ENCODE measurements around the gene COL25A1. TPM values are rescaled to one million over a fixed set of nuclear protein-coding genes. Genes with fewer than 3 reads are reported as not detected.

COL25A1 gene
- total RNA-seq, 1 donor from 2014 or later, result 0.35 TPM

DNA sequence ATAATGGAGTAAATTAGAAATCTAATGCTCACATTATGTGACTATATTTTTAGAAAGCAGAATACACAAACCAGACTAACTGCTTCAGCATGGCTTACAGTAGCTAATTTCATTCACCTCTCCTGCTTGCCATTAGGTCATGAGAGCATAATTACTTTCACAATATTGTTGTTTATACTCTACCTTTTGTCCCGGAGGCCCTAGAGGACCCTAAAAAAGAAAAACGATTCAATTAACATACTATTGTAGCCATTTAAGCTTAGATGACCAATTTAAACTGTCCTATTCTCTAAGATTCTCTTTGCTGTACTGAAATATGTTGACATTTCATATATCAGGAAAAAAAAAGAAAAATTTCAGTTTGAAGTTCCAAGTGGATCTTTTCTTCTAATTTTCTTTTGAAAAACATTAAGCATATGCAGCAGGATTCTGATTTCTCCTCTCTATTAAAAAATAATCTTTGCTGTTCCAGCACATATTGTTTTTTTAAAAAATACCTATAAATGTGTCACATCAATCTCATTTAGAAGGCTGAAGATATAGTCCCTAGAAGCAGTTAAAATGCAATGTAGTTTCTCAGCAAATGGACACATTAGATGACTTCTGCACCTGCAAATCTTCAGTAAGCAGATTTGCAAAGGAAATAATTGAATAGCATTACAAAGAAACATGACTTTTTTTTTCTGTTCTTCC is 381.9 kb downstream of the COL25A1 start:
- TF ChIP-seq, protein P1, sequence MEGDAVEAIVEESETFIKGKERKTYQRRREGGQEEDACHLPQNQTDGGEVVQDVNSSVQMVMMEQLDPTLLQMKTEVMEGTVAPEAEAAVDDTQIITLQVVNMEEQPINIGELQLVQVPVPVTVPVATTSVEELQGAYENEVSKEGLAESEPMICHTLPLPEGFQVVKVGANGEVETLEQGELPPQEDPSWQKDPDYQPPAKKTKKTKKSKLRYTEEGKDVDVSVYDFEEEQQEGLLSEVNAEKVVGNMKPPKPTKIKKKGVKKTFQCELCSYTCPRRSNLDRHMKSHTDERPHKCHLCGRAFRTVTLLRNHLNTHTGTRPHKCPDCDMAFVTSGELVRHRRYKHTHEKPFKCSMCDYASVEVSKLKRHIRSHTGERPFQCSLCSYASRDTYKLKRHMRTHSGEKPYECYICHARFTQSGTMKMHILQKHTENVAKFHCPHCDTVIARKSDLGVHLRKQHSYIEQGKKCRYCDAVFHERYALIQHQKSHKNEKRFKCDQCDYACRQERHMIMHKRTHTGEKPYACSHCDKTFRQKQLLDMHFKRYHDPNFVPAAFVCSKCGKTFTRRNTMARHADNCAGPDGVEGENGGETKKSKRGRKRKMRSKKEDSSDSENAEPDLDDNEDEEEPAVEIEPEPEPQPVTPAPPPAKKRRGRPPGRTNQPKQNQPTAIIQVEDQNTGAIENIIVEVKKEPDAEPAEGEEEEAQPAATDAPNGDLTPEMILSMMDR (IDR thresholded peaks at IDR 0.05), result no peak
- no peak for DNase-seq
- Histone ChIP-seq H3K4me3 (no peak overlapping the region), H3K9me3 (no peaks in the 10 kb centered on the region), H3K4me1 (no peaks in the 10 kb centered on the region), H3K27me3 (ENCODE audit: low read depth) (no peaks in the 10 kb centered on the region), H3K36me3 (no peaks in the 10 kb centered on the region), H3K27ac (no peak overlapping the region)
- intact Hi-C loops (cut with DNase I), result no loop called here
- no peak for ATAC-seq

DNA sequence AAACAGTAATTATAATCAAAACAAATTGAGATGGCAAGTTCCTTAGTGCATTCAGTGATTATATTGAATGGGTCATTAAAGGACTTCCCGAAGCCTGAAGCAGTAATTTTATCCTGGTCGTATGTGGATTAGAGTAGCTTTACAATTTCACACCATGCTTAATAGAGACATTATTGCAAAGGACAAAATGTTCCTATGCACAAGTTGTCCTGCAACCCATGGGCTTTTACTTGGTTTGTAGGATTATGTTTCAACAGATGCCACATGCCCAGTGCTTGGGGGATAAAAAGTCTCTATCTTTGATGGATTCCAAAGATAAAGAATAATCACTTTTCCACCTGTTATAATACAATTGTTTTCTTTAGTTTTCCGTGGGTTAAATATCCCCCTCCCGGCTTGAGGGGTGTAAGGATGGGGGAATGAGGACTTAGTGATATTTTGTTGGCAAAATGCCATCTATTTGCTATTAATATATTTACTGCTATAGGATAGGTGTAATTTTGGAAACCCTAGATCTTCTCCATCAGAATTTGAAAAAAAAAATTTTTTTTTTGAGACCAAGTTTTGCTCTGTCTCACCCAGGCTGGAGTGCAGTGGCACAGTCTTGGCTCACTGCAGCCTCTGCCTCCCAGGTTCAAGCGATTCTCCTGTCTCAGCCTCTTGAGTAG is 383.1 kb downstream of the COL25A1 start:
- DNase-seq, result no peak
- intact Hi-C loops (cut with DNase I), result no loop called here
- Histone ChIP-seq H3K27me3 (ENCODE audit: low read depth) (no peaks in the 10 kb centered on the region), H3K4me3 (no peak overlapping the region), H3K9me3 (no peaks in the 10 kb centered on the region), H3K4me1 (no peaks in the 10 kb centered on the region), H3K27ac (no peak overlapping the region), H3K36me3 (no peaks in the 10 kb centered on the region)
- TF ChIP-seq, protein P1 (IDR thresholded peaks at IDR 0.05), result no peak
- ATAC-seq, result no peak

DNA sequence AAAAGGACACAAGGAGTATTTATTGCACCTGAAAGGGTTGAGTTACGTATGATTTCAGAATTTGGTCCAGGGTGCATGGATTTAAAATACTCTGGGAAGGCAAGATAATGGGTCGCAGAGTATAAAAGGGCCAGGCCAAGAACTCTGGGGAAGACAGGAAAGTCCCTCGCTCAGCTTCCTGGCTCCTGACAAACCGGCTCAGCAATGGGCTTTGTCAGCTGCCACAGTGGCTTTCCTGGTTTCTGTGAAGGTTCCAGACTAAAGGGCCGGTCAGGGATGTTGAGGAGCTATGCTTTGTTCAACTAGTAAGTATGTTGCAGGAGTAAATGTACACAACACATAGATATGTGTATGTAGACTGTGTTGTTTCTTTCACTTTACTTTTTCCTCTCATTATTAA is 385.2 kb downstream of the COL25A1 start:
- TF ChIP-seq, protein P1 (IDR thresholded peaks at IDR 0.05), result no peak
- no peaks in the 10 kb centered on the region for H3K36me3 ChIP-seq
- ATAC-seq, result no peak
- no peaks in the 10 kb centered on the region for H3K4me1 ChIP-seq
- H3K4me3 ChIP-seq, result no peak overlapping the region
- no peaks in the 10 kb centered on the region for H3K9me3 ChIP-seq
- intact Hi-C loops (cut with DNase I), result no loop called here
- H3K27ac ChIP-seq, result no peak overlapping the region
- no peak for DNase-seq
- no peaks in the 10 kb centered on the region for H3K27me3 ChIP-seq (ENCODE audit: low read depth)

DNA sequence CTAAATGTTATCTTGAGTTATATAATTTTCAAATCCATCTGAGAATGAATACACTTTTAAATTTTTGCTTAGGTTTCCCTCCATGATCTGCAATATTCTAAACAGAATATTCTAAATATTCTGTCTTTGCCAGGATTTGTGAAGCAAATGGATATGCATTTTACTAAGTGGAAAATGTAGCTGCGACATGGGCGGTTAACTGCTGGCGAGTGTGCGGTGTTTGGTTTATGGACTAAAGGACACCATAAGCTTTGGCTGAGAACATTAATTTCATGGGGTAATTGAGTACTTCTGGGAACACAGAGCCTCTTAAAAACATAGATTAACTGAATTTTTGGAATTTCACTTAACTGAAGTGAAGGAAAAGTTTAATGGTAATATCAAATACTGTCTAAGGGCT is 385.8 kb downstream of the COL25A1 start:
- no peak overlapping the region for H3K27ac ChIP-seq
- H3K27me3 ChIP-seq (ENCODE audit: low read depth), result no peaks in the 10 kb centered on the region
- no peaks in the 10 kb centered on the region for H3K36me3 ChIP-seq
- H3K4me1 ChIP-seq, result no peaks in the 10 kb centered on the region
- no peaks in the 10 kb centered on the region for H3K9me3 ChIP-seq
- intact Hi-C loops (cut with DNase I), result no loop called here
- no peak for ATAC-seq
- DNase-seq, result no peak
- no peak overlapping the region for H3K4me3 ChIP-seq
- TF ChIP-seq, protein P1 (IDR thresholded peaks at IDR 0.05), result no peak

DNA sequence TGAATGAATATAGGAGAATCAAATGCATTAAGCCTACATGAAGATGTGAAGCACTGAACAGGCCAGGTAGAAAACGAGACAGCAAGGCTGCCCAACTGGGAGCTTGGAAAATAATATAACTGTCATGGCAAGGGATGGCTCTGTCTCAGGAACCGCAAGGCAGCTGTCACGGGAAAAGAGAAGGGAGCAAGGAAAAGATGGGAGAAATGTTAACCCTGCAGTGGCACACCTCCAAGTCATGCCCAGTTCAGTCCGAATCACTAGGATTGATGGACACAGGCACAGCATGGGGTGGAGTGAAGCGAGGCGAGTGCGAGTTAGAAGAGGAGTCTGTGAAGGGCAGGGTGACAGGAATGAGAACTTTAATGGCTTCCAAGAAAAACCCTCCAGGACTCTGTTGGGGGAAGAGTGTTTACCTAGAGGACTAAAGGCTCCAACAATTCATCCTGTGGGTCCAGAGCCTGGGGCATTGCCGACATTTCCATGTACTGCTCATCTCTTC is 395.5 kb downstream of the COL25A1 start:
- ATAC-seq (no peak), DNase-seq (no peak)
- intact Hi-C loops (cut with DNase I), result no loop called here
- TF ChIP-seq, protein P1 (IDR thresholded peaks at IDR 0.05), result no peak
- Histone ChIP-seq H3K4me3 (no peak overlapping the region), H3K9me3 (no peaks in the 10 kb centered on the region), H3K27me3 (ENCODE audit: low read depth) (no peaks in the 10 kb centered on the region), H3K36me3 (no peaks in the 10 kb centered on the region), H3K27ac (no peak overlapping the region), H3K4me1 (no peaks in the 10 kb centered on the region)
